Calu3 (cell line): ENCODE data around the gene TRABD2B. TPM values are rescaled to one million over a fixed set of nuclear protein-coding genes. Genes with fewer than 3 reads are reported as not detected.

Experiments used
- BruUV-seq: library from RNA; stranded (reverse); fragments of 400-500 nt; replicated peaks from 2 replicates; lab custom pipeline; 2021; lab: Mats Ljungman, UMichigan
- CTCF ChIA-PET: fragments of 300-600 bp; sonication (Branson Sonifier 250); formaldehyde crosslinking; loops from one replicate; lab custom pipeline; 2022; ENCODE audit warnings: antibody characterized with exemption; lab: Charles Lee
- DNase-seq: peaks from one replicate; pipeline ENCODE4 v3.0.0; 2022
- H3K27ac Mint-ChIP-seq: one replicate; pipeline ENCODE4 v1.8.0; 2022; ENCODE audit warnings: mixed read lengths; ENCODE audit not compliant: unreplicated experiment
- H3K27me3 Mint-ChIP-seq: one replicate; pipeline ENCODE4 v1.8.0; 2022; ENCODE audit warnings: mixed read lengths; ENCODE audit not compliant: unreplicated experiment
- H3K36me3 Mint-ChIP-seq: one replicate; pipeline ENCODE4 v1.8.0; 2022; ENCODE audit warnings: mild to moderate bottlenecking, moderate library complexity, mixed read lengths; ENCODE audit not compliant: insufficient read depth, unreplicated experiment
- H3K4me1 Mint-ChIP-seq: one replicate; pipeline ENCODE4 v1.8.0; 2022; ENCODE audit warnings: mild to moderate bottlenecking, low read depth, mixed read lengths; ENCODE audit not compliant: unreplicated experiment
- H3K4me3 Mint-ChIP-seq: one replicate; pipeline ENCODE4 v1.8.0; 2022; ENCODE audit warnings: mild to moderate bottlenecking, low read depth, moderate library complexity, mixed read lengths; ENCODE audit not compliant: unreplicated experiment
- H3K9me3 Mint-ChIP-seq: one replicate; pipeline ENCODE4 v1.8.0; 2022; ENCODE audit warnings: low read depth, mixed read lengths; ENCODE audit not compliant: unreplicated experiment
- intact Hi-C: fragments of 100-400 bp; cut with micrococcal nuclease; formaldehyde crosslinking; loops from one replicate; pipeline ENCODE4 v1.10.0; 2022; ENCODE audit not compliant: unreplicated experiment
- total RNA-seq: library from RNA; stranded (reverse); gene quantifications from 2 replicates; pipeline ENCODE4 v1.2.3, GENCODE V29; 2022
- TF ChIP-seq, protein P1 (sequence below): fragments of 200-600 bp; IDR thresholded peaks from one replicate; pipeline ENCODE4 v1.8.0; 2022; ENCODE audit warnings: antibody characterized with exemption; ENCODE audit not compliant: unreplicated experiment

Gene TRABD2B
- total RNA-seq, 1 experiment from 2014 or later, result 0.42 TPM

DNA sequence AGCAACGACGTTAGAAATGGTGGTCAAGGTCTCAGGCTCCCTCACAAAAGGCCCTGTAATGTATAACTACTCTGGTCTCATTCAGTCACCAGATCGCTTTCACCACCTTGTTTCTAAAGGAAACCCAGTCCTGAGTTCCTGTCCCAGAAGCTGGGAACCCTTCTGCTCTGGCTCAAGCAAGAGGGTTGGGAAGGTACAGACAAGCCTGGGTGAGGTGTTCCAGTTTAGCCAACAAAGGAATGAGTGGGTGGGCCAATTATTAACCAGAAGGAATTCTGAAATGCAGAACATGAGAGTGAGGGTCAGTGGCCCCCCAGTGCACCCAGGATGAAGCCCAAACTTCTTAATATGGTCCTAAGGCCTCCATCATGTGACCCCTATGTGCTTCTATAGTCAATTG lies 17.5 kb downstream of the TRABD2B start:
- DNase-seq, result no peak
- TF ChIP-seq, protein P1, sequence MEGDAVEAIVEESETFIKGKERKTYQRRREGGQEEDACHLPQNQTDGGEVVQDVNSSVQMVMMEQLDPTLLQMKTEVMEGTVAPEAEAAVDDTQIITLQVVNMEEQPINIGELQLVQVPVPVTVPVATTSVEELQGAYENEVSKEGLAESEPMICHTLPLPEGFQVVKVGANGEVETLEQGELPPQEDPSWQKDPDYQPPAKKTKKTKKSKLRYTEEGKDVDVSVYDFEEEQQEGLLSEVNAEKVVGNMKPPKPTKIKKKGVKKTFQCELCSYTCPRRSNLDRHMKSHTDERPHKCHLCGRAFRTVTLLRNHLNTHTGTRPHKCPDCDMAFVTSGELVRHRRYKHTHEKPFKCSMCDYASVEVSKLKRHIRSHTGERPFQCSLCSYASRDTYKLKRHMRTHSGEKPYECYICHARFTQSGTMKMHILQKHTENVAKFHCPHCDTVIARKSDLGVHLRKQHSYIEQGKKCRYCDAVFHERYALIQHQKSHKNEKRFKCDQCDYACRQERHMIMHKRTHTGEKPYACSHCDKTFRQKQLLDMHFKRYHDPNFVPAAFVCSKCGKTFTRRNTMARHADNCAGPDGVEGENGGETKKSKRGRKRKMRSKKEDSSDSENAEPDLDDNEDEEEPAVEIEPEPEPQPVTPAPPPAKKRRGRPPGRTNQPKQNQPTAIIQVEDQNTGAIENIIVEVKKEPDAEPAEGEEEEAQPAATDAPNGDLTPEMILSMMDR, result no peak
- intact Hi-C loops, result no loop called here

DNA sequence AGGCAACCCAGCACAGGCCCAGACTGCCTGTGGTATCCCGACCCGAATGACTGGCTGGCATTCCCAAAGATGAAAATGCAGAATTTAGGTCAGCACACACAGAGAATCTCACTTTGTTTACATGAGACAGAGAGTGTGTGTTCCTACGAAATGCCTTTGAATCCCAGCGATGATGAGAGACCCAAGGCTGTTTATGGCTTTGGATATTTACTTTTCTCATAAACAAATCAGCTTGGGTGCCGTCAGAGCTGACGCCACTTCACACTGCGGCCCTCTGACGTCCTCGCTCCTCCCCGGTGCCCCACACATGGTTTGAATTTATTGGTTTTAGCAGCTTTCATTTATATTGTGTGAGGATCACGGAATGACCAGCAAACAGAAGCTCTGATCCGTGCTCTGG lies 18.7 kb downstream of the TRABD2B start:
- H3K4me1 Mint-ChIP-seq, result peaks cover 15% of the 10 kb centered on the region
- no peaks in the 10 kb centered on the region for H3K9me3 Mint-ChIP-seq
- no peak for DNase-seq
- CTCF ChIA-PET, result no interaction called here
- TF ChIP-seq, protein P1, result no peak
- BruUV-seq, result no TSS peak
- H3K27me3 Mint-ChIP-seq, result no peaks in the 10 kb centered on the region
- H3K4me3 Mint-ChIP-seq, result no peak overlapping the region
- no peaks in the 10 kb centered on the region for H3K36me3 Mint-ChIP-seq
- H3K27ac Mint-ChIP-seq, result no peak overlapping the region
- intact Hi-C loops, result no loop called here

More for the DNA sequence above, 17.5 kb downstream of the TRABD2B start:
- no TSS peak for BruUV-seq
- Mint-ChIP-seq H3K4me1 (peaks cover 15% of the 10 kb centered on the region), H3K36me3 (no peaks in the 10 kb centered on the region), H3K27me3 (peaks cover 7% of the 10 kb centered on the region), H3K27ac (no peak overlapping the region), H3K9me3 (no peaks in the 10 kb centered on the region), H3K4me3 (no peak overlapping the region)
- CTCF ChIA-PET, result no interaction called here

DNA sequence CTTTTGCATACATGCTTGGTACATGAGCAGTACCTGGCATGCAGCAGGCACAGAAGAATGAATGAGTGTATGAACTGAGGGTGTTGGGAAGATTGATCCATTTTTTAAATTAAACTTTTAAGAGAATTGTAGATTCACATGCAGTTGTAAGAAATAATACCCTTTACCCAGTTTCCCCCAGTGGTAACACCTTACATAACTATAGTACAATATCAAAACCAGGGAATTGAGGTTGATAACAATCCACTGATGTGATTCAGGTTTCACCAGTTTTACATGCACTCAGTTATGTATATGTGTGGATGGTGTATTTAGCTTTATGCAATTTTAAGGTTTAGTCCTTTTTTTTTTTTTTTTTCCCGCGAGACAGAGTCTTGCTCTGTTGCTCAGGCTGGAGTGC lies 20.5 kb downstream of the TRABD2B start:
- BruUV-seq, result no TSS peak
- CTCF ChIA-PET, result no interaction called here
- intact Hi-C loops, result no loop called here
- Mint-ChIP-seq H3K27ac (no peak overlapping the region), H3K9me3 (no peaks in the 10 kb centered on the region), H3K4me1 (peaks cover 15% of the 10 kb centered on the region), H3K36me3 (no peaks in the 10 kb centered on the region), H3K4me3 (no peak overlapping the region), H3K27me3 (no peaks in the 10 kb centered on the region)
- TF ChIP-seq, protein P1, result no peak
- no peak for DNase-seq

DNA sequence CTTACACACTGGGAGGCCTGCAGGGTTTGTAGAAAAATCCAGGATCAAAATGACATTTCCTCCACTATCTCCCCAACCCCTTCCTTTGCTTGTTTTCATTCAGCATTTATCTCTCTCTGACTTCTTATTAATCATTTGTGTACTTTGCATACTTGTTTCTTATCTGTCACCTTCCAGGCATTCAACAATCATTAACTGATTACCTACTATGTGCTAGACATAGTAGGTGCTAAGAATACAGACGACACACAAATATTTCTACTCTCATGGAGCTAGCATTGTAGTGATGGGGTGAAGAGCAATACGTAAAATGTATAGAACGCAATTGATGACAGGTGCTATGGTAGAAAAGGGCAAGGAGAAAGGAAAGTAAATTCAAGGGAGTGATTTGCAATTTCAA lies 20.9 kb downstream of the TRABD2B start:
- no peaks in the 10 kb centered on the region for H3K36me3 Mint-ChIP-seq
- BruUV-seq, result no TSS peak
- no peaks in the 10 kb centered on the region for H3K9me3 Mint-ChIP-seq
- no peak overlapping the region for H3K27ac Mint-ChIP-seq
- peaks cover 15% of the 10 kb centered on the region for H3K4me1 Mint-ChIP-seq
- intact Hi-C loops, result no loop called here
- H3K4me3 Mint-ChIP-seq, result no peak overlapping the region
- no peaks in the 10 kb centered on the region for H3K27me3 Mint-ChIP-seq
- CTCF ChIA-PET, result no interaction called here
- DNase-seq, result no peak
- TF ChIP-seq, protein P1, result no peak
